ENCODE results near the gene GPR153. TPM values are rescaled to one million over a fixed set of nuclear protein-coding genes. Genes with fewer than 3 reads are reported as not detected.
A peak's percentile ranks its signal among the peaks of the same experiment; 100 is the strongest.

Gene GPR153
- total RNA-seq, 2 experiments from 2014 or later: 0.34 to 0.41 TPM

DNA sequence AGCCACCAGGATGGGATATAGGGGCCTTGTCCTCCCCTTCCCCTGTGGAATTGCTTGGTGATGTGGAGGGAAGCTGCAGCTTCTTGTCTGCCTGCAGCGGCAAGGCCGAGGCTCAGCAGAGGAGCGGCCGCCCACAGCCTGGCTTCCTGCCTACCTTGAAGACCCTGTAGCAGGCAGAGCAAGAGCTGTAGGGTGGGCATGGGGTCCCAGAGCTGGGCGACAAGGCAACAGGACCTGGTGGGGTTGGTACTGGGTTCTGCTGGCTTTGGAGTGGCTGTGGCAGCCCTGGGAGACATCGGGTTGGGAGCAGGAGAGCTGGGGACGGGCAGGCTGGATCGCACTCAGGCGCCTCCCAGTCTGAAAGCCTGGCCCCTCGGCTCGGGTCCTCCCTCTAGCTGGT, 5.7 kb upstream of the GPR153 start:
- no peak for ATAC-seq
- Mint-ChIP-seq H3K9me3 (no peaks in the 10 kb centered on the region), H3K4me1 (ENCODE audit: low read depth) (no peaks in the 10 kb centered on the region), H3K36me3 (ENCODE audit: low read depth) (no peaks in the 10 kb centered on the region), H3K4me3 (no peak overlapping the region), H3K27me3 (peaks cover 4% of the 10 kb centered on the region), H3K27ac (no peak overlapping the region)
- CTCF ChIA-PET: interaction anchor here (0.7 to 2.1 kb wide), 2 partner anchors 20 to 113 kb away, joined by 3 to 9 read pairs; no protein-coding TSS in a partner anchor
- no peak for TF ChIP-seq CTCF (IDR thresholded peaks at IDR 0.05)
- intact Hi-C loops (cut with micrococcal nuclease): no loop called here
- no peak for DNase-seq
- POLR2A ChIA-PET: no interaction called here

GRCh38 chr1:6265151-6265550, 4.3 kb upstream of the GPR153 start:
- Mint-ChIP-seq H3K4me1 (ENCODE audit: low read depth) (no peaks in the 10 kb centered on the region), H3K4me3 (no peak overlapping the region), H3K9me3 (no peaks in the 10 kb centered on the region), H3K27me3 (peaks cover 7% of the 10 kb centered on the region), H3K36me3 (ENCODE audit: low read depth) (no peaks in the 10 kb centered on the region), H3K27ac (no peak overlapping the region)
- ATAC-seq (no peak), DNase-seq (no peak)
- ChIA-PET CTCF (interaction anchor here (1.3 kb wide), 1 partner anchor 19 kb away, joined by 4 read pairs; no protein-coding TSS in a partner anchor), POLR2A (no interaction called here)
- no peak for TF ChIP-seq CTCF (IDR thresholded peaks at IDR 0.05)
- intact Hi-C loops (cut with micrococcal nuclease): no loop called here

DNA sequence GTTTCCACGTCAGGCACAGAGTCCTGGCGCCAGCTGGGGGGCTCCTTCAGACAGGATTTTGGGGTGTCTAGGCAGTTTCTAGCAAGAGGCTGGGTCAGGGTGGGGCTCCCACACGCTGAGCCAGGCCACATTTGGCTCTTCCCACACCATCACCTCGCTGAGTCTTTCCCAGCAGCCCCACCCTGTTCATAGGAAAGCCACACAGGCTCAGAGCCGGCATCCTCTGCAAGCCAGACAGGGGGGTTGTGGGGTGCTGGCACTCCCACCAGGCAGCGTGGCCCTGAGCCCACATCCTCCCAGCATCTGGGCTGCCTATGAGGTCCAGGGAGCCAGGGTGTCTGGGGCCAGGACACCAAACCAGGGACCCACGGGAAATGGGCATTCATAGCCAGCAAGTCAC, 2.8 kb upstream of the GPR153 start:
- TF ChIP-seq CTCF (IDR thresholded peaks at IDR 0.05): no peak
- CTCF ChIA-PET: no interaction called here
- Mint-ChIP-seq H3K27ac (no peak overlapping the region), H3K27me3 (peaks cover 16% of the 10 kb centered on the region), H3K9me3 (no peaks in the 10 kb centered on the region), H3K36me3 (ENCODE audit: low read depth) (no peaks in the 10 kb centered on the region), H3K4me1 (ENCODE audit: low read depth) (peaks cover 4% of the 10 kb centered on the region), H3K4me3 (no peak overlapping the region)
- no peak for ATAC-seq
- DNase-seq: no peak
- intact Hi-C loops (cut with micrococcal nuclease): no loop called here
- POLR2A ChIA-PET: no interaction called here

DNA sequence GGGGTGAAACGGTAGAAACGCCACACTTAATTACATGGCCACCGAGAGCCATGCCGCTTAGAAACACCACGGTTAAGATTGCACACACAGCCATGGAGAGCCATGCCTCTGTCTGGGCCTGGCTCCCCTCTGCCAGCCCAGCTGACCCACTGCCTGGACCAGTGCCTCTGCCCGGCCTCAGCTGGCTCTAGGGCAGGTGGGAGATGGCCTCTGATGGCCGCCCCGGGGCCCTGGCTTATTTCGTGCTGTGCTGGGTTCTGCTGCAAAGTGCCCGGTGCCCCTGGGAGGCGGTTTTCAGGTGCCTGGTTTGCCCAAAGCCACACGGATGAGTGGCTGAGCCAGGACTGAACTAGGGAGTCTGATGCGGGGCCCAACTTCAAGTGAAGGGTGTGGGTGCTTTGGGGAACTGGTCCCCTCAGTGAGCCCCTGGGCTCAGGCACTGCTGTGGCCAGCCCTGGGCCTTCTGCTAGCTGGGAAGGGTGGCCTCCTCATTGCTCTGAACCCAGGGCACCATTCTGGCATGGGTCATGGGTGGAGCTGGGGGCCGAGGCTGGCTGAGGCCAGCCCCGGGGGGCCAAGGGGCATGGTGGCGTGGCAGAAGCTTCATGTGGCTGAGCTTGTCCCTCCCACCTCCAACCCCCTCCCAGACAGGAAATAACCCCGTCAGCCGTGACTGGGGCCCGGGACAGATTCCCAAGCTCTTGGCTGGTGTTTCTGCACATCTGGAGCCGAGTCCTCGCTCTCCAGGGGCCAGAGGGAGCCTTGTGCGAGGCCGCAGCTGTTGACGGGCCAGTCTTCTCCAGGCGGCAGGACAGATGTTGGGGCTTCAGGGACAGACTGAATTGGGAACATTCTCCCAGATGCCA, 1.9 kb upstream of the GPR153 start:
- TF ChIP-seq CTCF (IDR thresholded peaks at IDR 0.05): no peak
- intact Hi-C loops (cut with micrococcal nuclease): no loop called here
- no peak for ATAC-seq
- Mint-ChIP-seq H3K4me3 (no peak overlapping the region), H3K9me3 (no peaks in the 10 kb centered on the region), H3K27ac (no peak overlapping the region), H3K27me3 (peaks cover 16% of the 10 kb centered on the region), H3K36me3 (ENCODE audit: low read depth) (no peaks in the 10 kb centered on the region), H3K4me1 (ENCODE audit: low read depth) (peaks cover 4% of the 10 kb centered on the region)
- POLR2A ChIA-PET: interaction anchor here (0.6 to 1.4 kb wide), 2 partner anchors 15 to 436 kb away, joined by 4 read pairs; no protein-coding TSS in a partner anchor
- CTCF ChIA-PET: interaction anchor here (0.9 to 2.2 kb wide), 2 partner anchors 12 to 16 kb away, joined by 3 to 13 read pairs; no protein-coding TSS in a partner anchor
- DNase-seq: no peak

DNA sequence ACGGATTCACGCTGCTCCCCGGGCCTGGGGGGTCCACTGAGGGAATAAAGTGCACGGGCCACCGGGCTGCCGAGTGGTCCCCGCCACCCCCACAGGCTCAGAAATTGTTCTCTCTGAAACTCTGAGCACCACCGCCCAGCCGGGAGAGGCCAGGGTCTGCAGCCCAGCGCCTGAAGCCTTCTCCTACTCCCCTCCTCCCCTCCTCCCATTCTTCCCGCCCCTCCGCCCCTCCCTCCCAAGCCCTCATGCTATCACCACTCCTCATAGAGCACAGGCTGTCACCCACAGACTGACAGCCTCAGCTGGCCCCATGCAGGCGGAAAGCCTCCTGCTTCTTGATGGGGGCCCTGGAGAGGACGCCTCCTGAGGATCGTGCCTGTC, 707 bp upstream of the GPR153 start:
- Mint-ChIP-seq H3K4me3 (peak overlapping the region; percentile 33), H3K9me3 (no peaks in the 10 kb centered on the region), H3K27me3 (peaks cover 16% of the 10 kb centered on the region), H3K27ac (no peak overlapping the region), H3K4me1 (ENCODE audit: low read depth) (peaks cover 4% of the 10 kb centered on the region), H3K36me3 (ENCODE audit: low read depth) (no peaks in the 10 kb centered on the region)
- intact Hi-C loops (cut with micrococcal nuclease): no loop called here
- ATAC-seq: no peak
- DNase-seq: no peak
- ChIA-PET POLR2A (interaction anchor here (1.4 kb wide), 1 partner anchor 17 kb away, joined by 4 read pairs; no protein-coding TSS in a partner anchor), CTCF (interaction anchor here (1.3 to 2.2 kb wide), 2 partner anchors 15 to 26 kb away, joined by 3 to 13 read pairs; no protein-coding TSS in a partner anchor)
- no peak for TF ChIP-seq CTCF (IDR thresholded peaks at IDR 0.05)

Measured in activated CD8-positive, alpha-beta T cell treated with anti-CD3 and anti-CD28 coated beads for 36 hours (primary cell).